ENCODE measurements around the gene SPA17. TPM values are rescaled to one million over a fixed set of nuclear protein-coding genes. Genes with fewer than 3 reads are reported as not detected.

SPA17 gene
- total RNA-seq, 1 experiment from 2014 or later, result 4.2 TPM

DNA sequence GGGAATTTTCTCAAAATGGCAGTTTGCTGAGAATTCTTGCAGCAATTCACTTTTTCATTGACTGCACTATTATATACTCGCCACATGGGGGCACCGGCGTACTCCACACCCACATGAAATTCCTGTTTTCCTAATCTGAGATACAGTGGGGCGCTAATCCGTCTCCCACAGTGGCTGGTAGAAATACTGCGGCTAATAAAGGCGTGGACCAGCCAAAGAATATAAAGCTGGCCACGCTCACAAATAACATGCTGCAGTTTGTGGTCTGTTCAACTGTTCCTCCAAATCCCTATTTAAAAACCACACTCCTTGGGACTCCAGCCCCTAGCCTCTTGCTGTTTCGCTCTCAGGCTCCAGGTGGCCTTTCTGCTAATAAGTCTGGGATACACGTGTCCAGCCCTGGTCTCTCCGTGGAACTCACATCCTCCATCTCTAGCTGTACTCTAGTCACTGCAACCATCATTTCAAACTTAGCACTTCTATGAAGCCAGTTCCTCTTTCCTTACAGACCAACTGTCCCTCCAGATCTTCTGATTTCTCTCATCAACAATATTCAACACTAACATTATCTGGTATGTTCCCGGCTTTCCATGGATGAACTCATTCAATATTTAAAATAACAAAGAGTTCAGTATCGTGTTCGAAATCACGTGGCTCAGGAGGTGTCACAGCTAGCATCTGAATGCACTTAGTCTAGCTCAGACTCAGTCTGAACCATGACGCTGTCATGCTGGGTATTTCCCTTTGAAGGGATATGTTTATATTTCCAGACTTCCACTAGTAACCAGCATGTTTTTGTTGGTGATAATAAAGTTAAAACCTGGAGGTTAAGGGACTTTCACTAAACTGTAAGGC is 29.1 kb upstream of the SPA17 start:
- POLR2A ChIA-PET, result interaction anchor here (0.6 kb wide), 1 partner anchor 22 kb away, joined by 4 read pairs; no protein-coding TSS in a partner anchor
- Histone ChIP-seq H3K27me3 (replicated peaks; ENCODE audit: control insufficient read depth, insufficient read depth, low read length) (no peaks in the 10 kb centered on the region), H3K36me3 (ENCODE audit: control insufficient read depth, insufficient read depth, low read length) (no peaks in the 10 kb centered on the region), H3K4me1 (no peaks in the 10 kb centered on the region), H3K9me3 (no peaks in the 10 kb centered on the region), H3K4me3 (ENCODE audit: low read depth, low read length) (0 out of 2 replicates have a peak overlapping the region, but pooled peaks have one; percentile 1)
- intact Hi-C loops (cut with micrococcal nuclease; ENCODE audit: unreplicated experiment), result loop anchor here (1.0 to 2.0 kb wide), 7 partner anchors 25 to 242 kb away; no protein-coding TSS in a partner anchor
- DNase-seq, result peak; percentile 77 to 79
- CTCF ChIA-PET, result interaction anchor here (0.5 to 3.1 kb wide), 20 partner anchors 11 to 232 kb away, joined by 3 to 12 read pairs (median 4); partner anchors contain the start of genes ESAM, NRGN and TBRG1
- no peaks in the 10 kb centered on the region for H3K4me1 Mint-ChIP-seq (ENCODE audit: low read depth, unreplicated experiment)
- H3K36me3 Mint-ChIP-seq (ENCODE audit: insufficient read depth, unreplicated experiment), result no peaks in the 10 kb centered on the region
- no peaks in the 10 kb centered on the region for H3K9me3 Mint-ChIP-seq (ENCODE audit: unreplicated experiment)
- H3K27ac Mint-ChIP-seq (ENCODE audit: unreplicated experiment), result no peak overlapping the region
- TF ChIP-seq, protein P1, sequence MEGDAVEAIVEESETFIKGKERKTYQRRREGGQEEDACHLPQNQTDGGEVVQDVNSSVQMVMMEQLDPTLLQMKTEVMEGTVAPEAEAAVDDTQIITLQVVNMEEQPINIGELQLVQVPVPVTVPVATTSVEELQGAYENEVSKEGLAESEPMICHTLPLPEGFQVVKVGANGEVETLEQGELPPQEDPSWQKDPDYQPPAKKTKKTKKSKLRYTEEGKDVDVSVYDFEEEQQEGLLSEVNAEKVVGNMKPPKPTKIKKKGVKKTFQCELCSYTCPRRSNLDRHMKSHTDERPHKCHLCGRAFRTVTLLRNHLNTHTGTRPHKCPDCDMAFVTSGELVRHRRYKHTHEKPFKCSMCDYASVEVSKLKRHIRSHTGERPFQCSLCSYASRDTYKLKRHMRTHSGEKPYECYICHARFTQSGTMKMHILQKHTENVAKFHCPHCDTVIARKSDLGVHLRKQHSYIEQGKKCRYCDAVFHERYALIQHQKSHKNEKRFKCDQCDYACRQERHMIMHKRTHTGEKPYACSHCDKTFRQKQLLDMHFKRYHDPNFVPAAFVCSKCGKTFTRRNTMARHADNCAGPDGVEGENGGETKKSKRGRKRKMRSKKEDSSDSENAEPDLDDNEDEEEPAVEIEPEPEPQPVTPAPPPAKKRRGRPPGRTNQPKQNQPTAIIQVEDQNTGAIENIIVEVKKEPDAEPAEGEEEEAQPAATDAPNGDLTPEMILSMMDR (IDR thresholded peaks at IDR 0.05; ENCODE audit: insufficient read depth in 1 of 2, low read depth in 1 of 2, low read length in 1 of 2, severe bottlenecking in 1 of 2, unreplicated experiment in 1 of 2), result peak; percentile 92 to 99
- H3K4me3 Mint-ChIP-seq (ENCODE audit: unreplicated experiment), result peak overlapping the region; percentile 54
- H3K27me3 Mint-ChIP-seq (ENCODE audit: insufficient read depth, unreplicated experiment), result no peaks in the 10 kb centered on the region
- BruUV-seq (replicated peaks), result no TSS peak

DNA sequence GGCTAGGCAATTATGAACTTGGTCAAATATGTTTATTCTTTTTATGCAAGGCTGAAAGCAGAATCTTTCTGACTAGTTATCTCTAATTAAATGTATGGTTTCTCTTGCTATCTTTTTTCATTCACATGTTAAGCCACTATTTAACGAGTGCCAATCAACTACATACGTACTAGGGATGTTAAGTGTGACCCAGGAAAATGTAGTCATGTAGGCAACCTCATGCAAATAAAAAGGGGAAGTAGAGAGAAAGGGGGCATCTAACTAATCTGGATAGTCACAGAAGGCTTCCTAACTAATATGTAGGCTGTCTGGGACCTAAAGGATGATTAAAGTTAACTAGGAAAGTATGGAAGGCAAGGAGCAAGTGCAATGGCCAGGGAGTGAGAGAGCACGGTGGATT is 27.6 kb upstream of the SPA17 start:
- no peaks in the 10 kb centered on the region for H3K36me3 Mint-ChIP-seq (ENCODE audit: insufficient read depth, unreplicated experiment)
- H3K9me3 ChIP-seq, result no peaks in the 10 kb centered on the region
- H3K27me3 ChIP-seq (replicated peaks; ENCODE audit: control insufficient read depth, insufficient read depth, low read length), result no peaks in the 10 kb centered on the region
- no peak overlapping the region for H3K4me3 Mint-ChIP-seq (ENCODE audit: unreplicated experiment)
- no peaks in the 10 kb centered on the region for H3K9me3 Mint-ChIP-seq (ENCODE audit: unreplicated experiment)
- CTCF ChIA-PET, result no interaction called here
- H3K4me3 ChIP-seq (ENCODE audit: low read depth, low read length), result no peak overlapping the region
- TF ChIP-seq, protein P1 (IDR thresholded peaks at IDR 0.05; ENCODE audit: insufficient read depth in 1 of 2, low read depth in 1 of 2, low read length in 1 of 2, severe bottlenecking in 1 of 2, unreplicated experiment in 1 of 2), result no peak
- BruUV-seq (replicated peaks), result no TSS peak
- DNase-seq, result no peak
- H3K36me3 ChIP-seq (ENCODE audit: control insufficient read depth, insufficient read depth, low read length), result no peaks in the 10 kb centered on the region
- POLR2A ChIA-PET, result no interaction called here
- H3K4me1 Mint-ChIP-seq (ENCODE audit: low read depth, unreplicated experiment), result no peaks in the 10 kb centered on the region
- intact Hi-C loops (cut with micrococcal nuclease; ENCODE audit: unreplicated experiment), result no loop called here
- no peaks in the 10 kb centered on the region for H3K27me3 Mint-ChIP-seq (ENCODE audit: insufficient read depth, unreplicated experiment)
- no peaks in the 10 kb centered on the region for H3K4me1 ChIP-seq
- H3K27ac Mint-ChIP-seq (ENCODE audit: unreplicated experiment), result no peak overlapping the region

DNA sequence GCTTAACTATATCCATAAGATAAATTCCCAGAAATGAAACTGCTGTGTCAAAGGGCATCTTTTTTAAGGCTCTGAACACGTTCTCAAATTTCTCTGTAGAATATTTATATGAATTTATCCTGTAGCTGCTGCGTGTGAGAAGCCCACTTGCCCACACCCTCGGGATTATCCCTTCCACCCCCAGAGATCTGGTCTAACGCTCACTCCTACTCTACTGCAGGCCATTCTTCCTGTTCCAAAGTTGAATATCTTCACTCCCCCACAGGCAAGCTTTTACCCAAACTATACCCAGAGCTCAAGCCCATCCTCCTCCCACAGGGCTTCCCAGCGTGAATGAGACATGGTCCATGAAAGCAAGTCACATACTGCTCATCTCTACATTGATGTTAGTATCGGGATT is 25.1 kb upstream of the SPA17 start:
- Mint-ChIP-seq H3K36me3 (ENCODE audit: insufficient read depth, unreplicated experiment) (no peaks in the 10 kb centered on the region), H3K4me1 (ENCODE audit: low read depth, unreplicated experiment) (no peaks in the 10 kb centered on the region), H3K27ac (ENCODE audit: unreplicated experiment) (no peak overlapping the region), H3K27me3 (ENCODE audit: insufficient read depth, unreplicated experiment) (no peaks in the 10 kb centered on the region), H3K4me3 (ENCODE audit: unreplicated experiment) (no peak overlapping the region), H3K9me3 (ENCODE audit: unreplicated experiment) (no peaks in the 10 kb centered on the region)
- Histone ChIP-seq H3K27me3 (replicated peaks; ENCODE audit: control insufficient read depth, insufficient read depth, low read length) (no peaks in the 10 kb centered on the region), H3K4me3 (ENCODE audit: low read depth, low read length) (no peak overlapping the region), H3K9me3 (no peaks in the 10 kb centered on the region), H3K36me3 (ENCODE audit: control insufficient read depth, insufficient read depth, low read length) (no peaks in the 10 kb centered on the region), H3K4me1 (no peaks in the 10 kb centered on the region)
- CTCF ChIA-PET, result no interaction called here
- TF ChIP-seq, protein P1 (IDR thresholded peaks at IDR 0.05; ENCODE audit: insufficient read depth in 1 of 2, low read depth in 1 of 2, low read length in 1 of 2, severe bottlenecking in 1 of 2, unreplicated experiment in 1 of 2), result no peak
- no TSS peak for BruUV-seq (replicated peaks)
- POLR2A ChIA-PET, result no interaction called here
- DNase-seq, result no peak
- intact Hi-C loops (cut with micrococcal nuclease; ENCODE audit: unreplicated experiment), result no loop called here

Data from Caco-2 (cell line).